ENCODE results near the gene MTERF4. TPM values are rescaled to one million over a fixed set of nuclear protein-coding genes. Genes with fewer than 3 reads are reported as not detected.

Gene MTERF4
- total and polyA plus RNA-seq, 2 of the 4 experiments (the other 2 are of a cell fraction): 26.6 to 33.3 TPM

DNA sequence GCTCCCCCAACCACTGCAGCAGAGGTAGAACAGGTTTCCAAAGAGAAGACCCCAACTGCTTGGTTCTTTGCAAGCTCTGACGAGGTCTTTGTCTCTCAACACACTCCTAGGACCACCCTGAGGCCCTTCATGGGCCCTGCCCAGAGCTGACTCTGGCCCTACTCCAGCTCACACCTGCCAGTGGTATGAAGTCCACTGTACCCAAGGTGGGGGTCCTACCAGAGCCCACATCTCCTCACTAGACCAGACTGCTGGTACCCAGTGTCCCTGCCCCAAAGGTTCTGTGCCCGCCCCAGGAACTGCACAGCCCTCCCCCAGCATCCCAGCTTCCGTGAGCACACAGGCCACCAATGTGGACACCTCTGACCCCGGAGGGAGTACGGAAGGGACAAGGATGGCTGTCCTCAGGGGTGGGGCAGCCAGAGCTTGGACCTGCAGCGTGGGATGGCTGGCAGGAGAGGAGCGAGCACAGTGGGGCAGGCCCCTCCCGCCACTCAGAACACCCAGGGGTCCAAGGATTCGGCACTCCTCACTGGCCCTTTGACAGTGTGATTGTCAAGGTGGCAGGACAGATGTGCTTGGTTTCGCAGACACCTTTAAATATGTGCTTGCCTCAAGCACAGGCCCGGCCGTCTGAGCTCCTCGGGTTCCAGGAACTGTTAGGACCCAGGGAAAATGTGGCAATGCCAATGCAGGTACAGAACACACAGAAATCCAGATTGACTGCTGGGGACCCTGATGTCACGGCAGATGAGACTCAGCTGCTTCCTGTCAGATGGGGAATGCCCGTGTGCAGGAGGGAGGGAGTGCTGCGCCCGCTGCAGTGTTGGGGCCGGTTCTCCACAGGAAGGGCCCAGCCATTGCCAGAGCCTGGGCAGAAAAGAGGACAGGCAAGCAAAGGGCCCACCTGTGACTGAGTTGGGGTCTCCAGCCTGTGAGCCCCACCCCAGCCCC is 51.2 kb downstream of the MTERF4 start (continued):
- TF ChIP-seq, protein P1, sequence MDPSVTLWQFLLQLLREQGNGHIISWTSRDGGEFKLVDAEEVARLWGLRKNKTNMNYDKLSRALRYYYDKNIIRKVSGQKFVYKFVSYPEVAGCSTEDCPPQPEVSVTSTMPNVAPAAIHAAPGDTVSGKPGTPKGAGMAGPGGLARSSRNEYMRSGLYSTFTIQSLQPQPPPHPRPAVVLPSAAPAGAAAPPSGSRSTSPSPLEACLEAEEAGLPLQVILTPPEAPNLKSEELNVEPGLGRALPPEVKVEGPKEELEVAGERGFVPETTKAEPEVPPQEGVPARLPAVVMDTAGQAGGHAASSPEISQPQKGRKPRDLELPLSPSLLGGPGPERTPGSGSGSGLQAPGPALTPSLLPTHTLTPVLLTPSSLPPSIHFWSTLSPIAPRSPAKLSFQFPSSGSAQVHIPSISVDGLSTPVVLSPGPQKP (IDR thresholded peaks at IDR 0.05; ENCODE audit: borderline replicate concordance, low read depth, low read length): no peak

Data from IMR-90 (cell line).